Psoas muscle (tissue), 8 donors: Measurements from ENCODE around the gene KRT75. TPM values are rescaled to one million over a fixed set of nuclear protein-coding genes. Genes with fewer than 3 reads are reported as not detected.

Experiments used
- ATAC-seq, 4 donors: fragments of 200-7000 bp; cut with Tn5 transposase; one replicate each; pipeline ENCODE4 v1.9.1; 2020; ENCODE audit warnings: moderate library complexity in 3 of 4, mild to moderate bottlenecking in 2 of 4
- DNase-seq, 2 donors: peaks; one replicate each; pipeline ENCODE4 v3.0.0-alpha.2; 2020
- H3K27ac ChIP-seq: fragments of 200-600 bp; one replicate; pipeline ENCODE4 v1.8.0; 2022
- H3K27me3 ChIP-seq, 3 donors: fragments of 200-600 bp in 1 of 3; one replicate each; pipeline versions ENCODE4 v1.6.1 to v1.8.0; 2013 to 2022; ENCODE audit warnings: low read length in 2 of 3, mild to moderate bottlenecking in 2 of 3, moderate library complexity in 1 of 3; ENCODE audit not compliant: insufficient read depth in 3 of 3
- H3K36me3 ChIP-seq, 2 donors: fragments of 200-600 bp in 1 of 2; one replicate each; pipeline versions ENCODE4 v1.6.1 to v1.8.0; 2013 to 2022; ENCODE audit warnings: low read depth in 1 of 2, mild to moderate bottlenecking in 1 of 2, moderate library complexity in 1 of 2; ENCODE audit not compliant: insufficient read depth in 1 of 2
- H3K4me1 ChIP-seq: fragments of 200-600 bp; one replicate; pipeline ENCODE4 v1.8.0; 2022
- H3K4me3 ChIP-seq: fragments of 200-600 bp; one replicate; pipeline ENCODE4 v1.8.0; 2022; ENCODE audit warnings: mild to moderate bottlenecking
- H3K9me3 ChIP-seq: fragments of 200-600 bp; one replicate; pipeline ENCODE4 v1.8.0; 2022
- WGBS, 3 donors: extraction: QIAGEN DNeasy Blood & Tissue Kit; methylation state at CpG; one replicate each; pipeline versions ENCODE4 v1.1.6 to v1.1.7; 2013; 5-methylcytosine and 5-hydroxymethylcytosine counted together
- intact Hi-C, 2 donors: fragments of 100-400 bp; cut with DNase I; formaldehyde crosslinking; loops; one replicate each; pipeline versions ENCODE4 v1.11.0 to v1.14.2; 2022
- polyA plus RNA-seq, 3 donors: library from polyadenylated mRNA; stranded (reverse); fragments of 200-250 nt; gene quantifications; one replicate each; pipeline ENCODE4 v1.2.3, GENCODE V29; 2013
- total RNA-seq, 4 donors: library from RNA; stranded (reverse); fragmentation: NEBNext Ultra II Directional in 2 of 4; extraction: Animal tissue kit (Norgen Biotek cat#: 25700) in 2 of 4; gene quantifications; one replicate each; pipeline versions ENCODE4 v1.2.1 to v1.2.4, GENCODE V29; 2021 to 2023
- TF ChIP-seq, protein P1 (sequence below): fragments of 200-600 bp; IDR thresholded peaks from one replicate; pipeline ENCODE4 v1.8.0; 2022; ENCODE audit warnings: antibody characterized with exemption
- donor health status: healthy with polysubstance abuse.
- donor health status: DM: no; HTN: no; CAD: no; lungs with moderate emphysema.
- donor health status: Bipolar disorder and iron deficiency.
- donor health status: healthy.
- donor health status: DM: yes; HTN: yes; CAD: no.
- donor health status: DM: no; HTN: no; CAD: no.
- donor health status: DM: no; HTN: no; CAD: no.
- donor health status: DM: yes; HTN: yes; CAD: no.

KRT75 gene
- total and polyA plus RNA-seq, 7 donors: not detected

DNA sequence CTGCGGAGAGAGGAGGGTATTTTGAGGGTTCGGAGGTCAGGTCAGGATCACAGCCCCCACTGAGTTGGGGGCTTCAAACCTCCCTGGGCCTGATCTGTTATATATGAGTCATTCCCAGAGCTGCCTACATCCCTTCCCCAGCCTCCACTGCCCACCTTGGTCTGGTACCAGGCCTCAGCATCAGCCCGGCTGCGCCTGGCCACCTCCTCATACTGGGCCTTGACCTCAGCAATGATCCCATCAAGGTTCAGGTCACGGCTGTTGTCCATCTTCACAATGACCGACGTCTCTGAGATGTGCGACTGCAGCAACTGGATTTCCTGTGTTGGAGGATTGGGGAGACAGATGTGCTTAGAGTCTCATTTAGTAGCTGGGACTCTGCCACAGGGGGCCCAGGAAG is 53.0 kb downstream of the KRT75 start:
- TF ChIP-seq, protein P1, sequence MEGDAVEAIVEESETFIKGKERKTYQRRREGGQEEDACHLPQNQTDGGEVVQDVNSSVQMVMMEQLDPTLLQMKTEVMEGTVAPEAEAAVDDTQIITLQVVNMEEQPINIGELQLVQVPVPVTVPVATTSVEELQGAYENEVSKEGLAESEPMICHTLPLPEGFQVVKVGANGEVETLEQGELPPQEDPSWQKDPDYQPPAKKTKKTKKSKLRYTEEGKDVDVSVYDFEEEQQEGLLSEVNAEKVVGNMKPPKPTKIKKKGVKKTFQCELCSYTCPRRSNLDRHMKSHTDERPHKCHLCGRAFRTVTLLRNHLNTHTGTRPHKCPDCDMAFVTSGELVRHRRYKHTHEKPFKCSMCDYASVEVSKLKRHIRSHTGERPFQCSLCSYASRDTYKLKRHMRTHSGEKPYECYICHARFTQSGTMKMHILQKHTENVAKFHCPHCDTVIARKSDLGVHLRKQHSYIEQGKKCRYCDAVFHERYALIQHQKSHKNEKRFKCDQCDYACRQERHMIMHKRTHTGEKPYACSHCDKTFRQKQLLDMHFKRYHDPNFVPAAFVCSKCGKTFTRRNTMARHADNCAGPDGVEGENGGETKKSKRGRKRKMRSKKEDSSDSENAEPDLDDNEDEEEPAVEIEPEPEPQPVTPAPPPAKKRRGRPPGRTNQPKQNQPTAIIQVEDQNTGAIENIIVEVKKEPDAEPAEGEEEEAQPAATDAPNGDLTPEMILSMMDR: no peak
- 86 to 91% (median 87%) methylated on average over 8 of the region's 8 CpGs for WGBS, 3 donors
- Histone ChIP-seq H3K27me3 (peaks cover 0 to 5% (median 2%) of the 10 kb centered on the region in 3 donors), H3K9me3 (no peaks in the 10 kb centered on the region), H3K4me3 (no peak overlapping the region), H3K27ac (no peak overlapping the region), H3K36me3 (no peaks in the 10 kb centered on the region), H3K4me1 (no peaks in the 10 kb centered on the region)
- intact Hi-C loops: no loop called here
- no peak for ATAC-seq
- DNase-seq: no peak

DNA sequence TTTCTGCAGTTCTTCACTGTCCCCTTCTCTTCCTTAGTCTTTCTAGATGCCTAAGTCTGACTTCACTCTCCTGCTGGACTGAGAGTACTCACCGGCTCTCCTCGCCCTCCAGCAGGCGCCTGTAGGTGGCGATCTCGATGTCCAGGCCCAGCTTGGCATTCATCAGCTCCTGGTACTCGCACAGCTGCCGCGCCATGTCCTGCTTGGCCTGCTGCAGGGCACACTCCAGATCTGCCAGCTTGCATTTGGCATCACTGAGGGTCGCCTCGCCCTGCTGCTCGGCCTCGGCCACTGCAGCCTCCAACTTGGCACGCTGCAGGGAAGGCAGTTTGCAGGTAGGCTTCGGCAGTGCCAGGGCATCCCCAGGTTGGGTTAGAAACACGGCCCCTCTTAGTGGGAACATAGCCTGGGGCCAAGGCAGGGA is 53.9 kb downstream of the KRT75 start:
- H3K4me1 ChIP-seq: no peaks in the 10 kb centered on the region
- no peak overlapping the region for H3K27ac ChIP-seq
- intact Hi-C loops: no loop called here
- no peak overlapping the region for H3K4me3 ChIP-seq
- peaks cover 0 to 5% (median 2%) of the 10 kb centered on the region in 3 donors for H3K27me3 ChIP-seq
- no peak for DNase-seq
- ATAC-seq: peak in 1 of 4 donors; percentile 44
- TF ChIP-seq, protein P1: peak; percentile 17
- no peaks in the 10 kb centered on the region for H3K9me3 ChIP-seq
- 27 to 30% (median 27%) methylated on average over 14 to 15 of the region's 15 CpGs for WGBS, 3 donors
- H3K36me3 ChIP-seq: no peaks in the 10 kb centered on the region

DNA sequence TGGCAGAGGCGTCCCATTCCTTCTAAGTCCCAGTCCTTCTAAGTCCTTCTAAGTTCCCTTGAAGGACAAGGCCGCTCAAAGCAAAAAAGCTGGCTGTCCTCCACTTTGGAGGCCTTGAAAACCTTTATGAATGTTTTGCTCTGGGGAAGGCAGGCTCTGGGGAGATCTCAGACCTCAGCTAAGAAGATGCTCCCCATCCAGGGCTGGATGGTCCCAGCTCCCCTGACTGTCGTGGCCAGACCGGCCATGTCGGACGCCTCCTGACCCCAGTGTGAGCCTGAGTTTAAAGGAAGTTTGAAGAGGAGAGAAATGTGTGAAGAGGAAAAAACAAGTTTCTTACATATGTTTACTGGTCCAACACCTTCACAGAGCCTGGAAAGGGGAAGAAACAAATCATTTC is 54.6 kb downstream of the KRT75 start:
- no peak overlapping the region for H3K4me3 ChIP-seq
- H3K27ac ChIP-seq: no peak overlapping the region
- TF ChIP-seq, protein P1: no peak
- DNase-seq: no peak
- intact Hi-C loops: loop anchor here (10.0 kb wide), 2 partner anchors 495 to 595 kb away; no protein-coding TSS in a partner anchor
- no peaks in the 10 kb centered on the region for H3K36me3 ChIP-seq
- H3K27me3 ChIP-seq: peaks cover 0 to 5% (median 2%) of the 10 kb centered on the region in 3 donors
- H3K9me3 ChIP-seq: no peaks in the 10 kb centered on the region
- ATAC-seq: no peak
- no peaks in the 10 kb centered on the region for H3K4me1 ChIP-seq
- 87 to 94% (median 92%) methylated on average over 6 of the region's 6 CpGs for WGBS, 3 donors

DNA sequence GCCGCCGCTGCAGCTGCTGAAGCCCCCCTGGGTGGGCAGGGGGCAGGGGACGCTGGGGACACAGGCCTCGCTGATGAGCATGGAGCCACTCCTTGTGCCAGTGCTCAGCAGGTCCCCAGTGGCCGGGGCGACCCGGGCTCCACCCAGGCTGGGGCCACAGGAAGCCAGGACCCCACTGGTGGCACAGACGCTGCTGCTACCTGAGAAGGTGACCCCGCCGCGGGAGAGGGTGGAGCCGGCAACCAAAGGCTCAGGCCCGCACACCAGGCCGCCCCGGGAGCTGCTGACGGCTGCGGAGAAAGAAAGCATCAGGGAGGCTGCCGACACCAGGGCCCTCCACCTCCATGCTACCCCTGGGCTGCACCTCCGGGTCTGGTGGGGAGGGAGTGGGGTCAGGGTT is 56.1 kb downstream of the KRT75 start:
- no peak overlapping the region for H3K4me3 ChIP-seq
- TF ChIP-seq, protein P1: no peak
- H3K9me3 ChIP-seq: no peaks in the 10 kb centered on the region
- DNase-seq: no peak
- WGBS, 3 donors: 80 to 90% (median 88%) methylated on average over 16 to 19 of the region's 19 CpGs
- H3K27me3 ChIP-seq: peaks cover 0 to 5% (median 2%) of the 10 kb centered on the region in 3 donors
- intact Hi-C loops: loop anchor here (10.0 kb wide), 2 partner anchors 497 to 597 kb away; no protein-coding TSS in a partner anchor
- no peaks in the 10 kb centered on the region for H3K4me1 ChIP-seq
- H3K27ac ChIP-seq: no peak overlapping the region
- ATAC-seq: no peak
- no peaks in the 10 kb centered on the region for H3K36me3 ChIP-seq

DNA sequence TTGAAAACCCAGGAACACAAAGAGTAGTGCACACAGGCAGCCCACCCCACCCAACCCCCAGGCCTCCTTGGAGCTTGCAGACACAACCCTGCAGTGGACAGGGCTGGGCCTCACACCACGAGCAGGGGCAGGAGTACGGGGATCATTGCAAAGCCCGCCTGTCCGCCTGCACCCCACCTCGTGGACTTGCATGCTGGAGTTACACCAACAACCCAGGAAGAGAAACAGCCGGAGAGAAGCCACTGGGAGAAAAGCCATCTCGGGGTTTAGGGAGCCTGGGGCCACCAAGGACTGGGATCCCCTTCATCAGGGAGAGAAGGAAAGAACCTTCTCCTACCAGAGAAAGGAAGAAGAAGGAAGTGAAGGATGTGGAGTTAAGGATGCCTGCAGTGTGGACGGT is 56.9 kb downstream of the KRT75 start:
- Histone ChIP-seq H3K27ac (no peak overlapping the region), H3K36me3 (no peaks in the 10 kb centered on the region), H3K4me3 (no peak overlapping the region), H3K9me3 (no peaks in the 10 kb centered on the region), H3K4me1 (no peaks in the 10 kb centered on the region), H3K27me3 (peaks cover 0 to 5% (median 2%) of the 10 kb centered on the region in 3 donors)
- DNase-seq: no peak
- TF ChIP-seq, protein P1: no peak
- WGBS, 3 donors: 85 to 90% (median 87%) methylated on average over 8 of the region's 8 CpGs
- ATAC-seq: no peak
- intact Hi-C loops: loop anchor here (10.0 kb wide), 2 partner anchors 498 to 598 kb away; no protein-coding TSS in a partner anchor
